Mucosa of stomach (tissue), 1 donor: ENCODE results near the gene CTNND2.

ENCODE experiments used
- H3K27me3 ChIP-seq: one replicate; pipeline ENCODE4 v1.7.0; 2013; ENCODE audit warnings: mild to moderate bottlenecking, low read length; ENCODE audit not compliant: control insufficient read depth, insufficient read depth
- H3K36me3 ChIP-seq: one replicate; pipeline ENCODE4 v1.7.0; 2013; ENCODE audit warnings: low read length; ENCODE audit not compliant: control insufficient read depth, insufficient read depth
- H3K4me1 ChIP-seq: one replicate; pipeline ENCODE4 v1.7.0; 2013; ENCODE audit warnings: mild to moderate bottlenecking, low read length; ENCODE audit not compliant: control insufficient read depth, insufficient read depth
- H3K4me3 ChIP-seq: one replicate; pipeline ENCODE4 v1.7.0; 2013; ENCODE audit warnings: low read length
- H3K9ac ChIP-seq: one replicate; pipeline ENCODE4 v1.7.0; 2013; ENCODE audit warnings: mild to moderate bottlenecking, low read length, moderate library complexity
- H3K9me3 ChIP-seq: one replicate; pipeline ENCODE4 v1.7.0; 2013; ENCODE audit warnings: mild to moderate bottlenecking, low read length, moderate library complexity; ENCODE audit not compliant: control insufficient read depth
- donor health status: Pancreatic carcinoma.

CTNND2 gene

DNA sequence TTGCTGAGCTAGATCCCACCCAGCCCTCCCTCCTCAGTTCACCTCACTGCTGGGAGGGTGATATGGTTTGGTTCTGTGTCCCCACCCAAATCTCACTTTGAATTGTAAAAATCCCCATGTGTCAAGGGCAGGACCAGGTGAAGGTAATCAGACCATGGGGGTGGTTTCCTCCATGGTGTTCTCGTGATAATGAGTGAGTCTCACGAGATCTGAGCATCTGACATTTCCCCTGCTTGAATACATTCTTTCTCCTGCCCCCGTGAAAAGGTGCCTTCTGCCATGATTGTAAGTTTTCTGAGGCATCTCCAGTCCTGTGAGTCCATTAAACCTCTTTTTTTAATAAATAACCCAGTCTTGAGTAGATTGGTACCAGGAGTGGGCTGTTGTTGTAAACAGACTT is 673.4 kb downstream of the CTNND2 start:
- Histone ChIP-seq H3K27me3 (no peaks in the 10 kb centered on the region), H3K9ac (no peak overlapping the region), H3K36me3 (no peaks in the 10 kb centered on the region), H3K9me3 (no peaks in the 10 kb centered on the region), H3K4me1 (no peaks in the 10 kb centered on the region), H3K4me3 (no peak overlapping the region)

DNA sequence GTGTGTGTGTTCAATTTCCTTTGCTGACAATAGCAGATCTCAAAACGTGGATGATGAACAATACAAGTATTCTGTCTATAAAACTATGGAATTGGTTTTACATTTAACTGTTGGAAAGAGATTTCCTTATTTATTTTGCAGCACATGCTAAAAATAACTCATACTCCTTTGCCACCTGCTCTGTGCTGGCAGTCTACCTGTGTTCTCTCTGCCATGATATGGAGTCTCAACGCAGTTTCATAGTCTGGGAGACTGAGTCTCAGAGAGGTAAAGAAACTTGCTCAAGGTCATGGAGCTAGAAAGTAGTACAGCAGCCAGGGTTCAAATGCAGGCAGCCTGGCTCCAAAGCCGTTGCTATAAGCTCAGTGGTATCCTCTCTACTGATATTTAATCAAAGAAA is 677.2 kb downstream of the CTNND2 start:
- Histone ChIP-seq H3K36me3 (no peaks in the 10 kb centered on the region), H3K27me3 (no peaks in the 10 kb centered on the region), H3K9ac (no peak overlapping the region), H3K9me3 (no peaks in the 10 kb centered on the region), H3K4me3 (no peak overlapping the region), H3K4me1 (no peaks in the 10 kb centered on the region)

DNA sequence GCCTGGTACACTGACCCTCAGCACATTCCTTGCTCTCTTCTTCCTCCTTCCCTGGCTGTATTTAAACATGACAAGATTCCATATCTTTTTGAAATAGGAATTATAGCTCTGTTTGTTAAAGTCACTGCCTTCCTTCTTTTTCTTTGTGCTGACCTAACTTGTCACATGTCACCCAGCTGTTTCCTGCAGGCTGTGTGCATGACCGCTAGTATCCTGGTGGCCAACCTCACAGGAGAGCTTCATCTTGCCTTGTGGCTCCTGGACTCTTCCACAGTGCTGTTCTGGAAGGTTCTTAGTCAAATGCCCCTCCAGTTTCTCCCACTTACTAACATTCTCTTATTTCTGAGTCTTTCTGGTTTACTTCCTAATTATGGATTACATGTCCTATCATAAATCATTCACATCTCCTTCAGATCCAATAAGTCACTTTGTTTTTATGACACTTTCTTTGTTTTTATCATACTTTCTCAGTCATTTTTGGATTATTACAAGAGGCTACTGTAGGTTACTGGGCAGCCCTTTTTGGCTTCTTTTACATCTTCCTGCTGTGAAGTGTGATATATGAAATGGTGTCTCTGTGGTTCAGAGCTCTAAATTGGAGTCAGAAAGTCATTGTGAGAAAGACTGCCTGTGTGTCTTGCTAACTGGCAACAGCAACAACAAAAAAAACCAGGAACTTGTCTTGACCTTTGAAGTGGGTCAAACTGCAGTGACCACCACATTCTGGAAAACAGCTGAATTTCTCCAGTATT is 679.6 kb downstream of the CTNND2 start:
- H3K9ac ChIP-seq, result no peak overlapping the region
- H3K27me3 ChIP-seq, result no peaks in the 10 kb centered on the region
- H3K4me1 ChIP-seq, result no peaks in the 10 kb centered on the region
- H3K9me3 ChIP-seq, result no peaks in the 10 kb centered on the region
- H3K36me3 ChIP-seq, result no peaks in the 10 kb centered on the region
- no peak overlapping the region for H3K4me3 ChIP-seq

DNA sequence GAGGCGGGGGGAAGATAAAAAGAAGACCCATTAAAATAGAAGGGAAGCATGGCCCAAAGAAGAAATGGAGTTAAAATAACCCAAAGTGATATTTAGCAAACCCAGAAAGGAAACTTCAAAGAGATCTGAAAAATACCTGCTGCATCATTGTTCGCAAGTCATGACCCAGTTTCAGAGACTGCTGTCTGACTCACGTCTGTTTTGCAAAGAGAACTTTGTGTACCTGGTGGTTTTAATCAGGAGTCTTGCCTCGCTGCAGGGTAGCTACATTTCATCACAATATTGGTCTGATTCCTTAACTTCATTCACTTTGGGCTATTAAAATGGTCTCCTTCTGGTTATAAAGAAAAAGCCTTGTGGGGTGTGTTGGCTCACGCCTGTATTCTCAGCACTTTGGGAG is 682.1 kb downstream of the CTNND2 start:
- no peaks in the 10 kb centered on the region for H3K36me3 ChIP-seq
- no peaks in the 10 kb centered on the region for H3K27me3 ChIP-seq
- no peaks in the 10 kb centered on the region for H3K4me1 ChIP-seq
- H3K9me3 ChIP-seq, result no peaks in the 10 kb centered on the region
- H3K4me3 ChIP-seq, result no peak overlapping the region
- no peak overlapping the region for H3K9ac ChIP-seq

DNA sequence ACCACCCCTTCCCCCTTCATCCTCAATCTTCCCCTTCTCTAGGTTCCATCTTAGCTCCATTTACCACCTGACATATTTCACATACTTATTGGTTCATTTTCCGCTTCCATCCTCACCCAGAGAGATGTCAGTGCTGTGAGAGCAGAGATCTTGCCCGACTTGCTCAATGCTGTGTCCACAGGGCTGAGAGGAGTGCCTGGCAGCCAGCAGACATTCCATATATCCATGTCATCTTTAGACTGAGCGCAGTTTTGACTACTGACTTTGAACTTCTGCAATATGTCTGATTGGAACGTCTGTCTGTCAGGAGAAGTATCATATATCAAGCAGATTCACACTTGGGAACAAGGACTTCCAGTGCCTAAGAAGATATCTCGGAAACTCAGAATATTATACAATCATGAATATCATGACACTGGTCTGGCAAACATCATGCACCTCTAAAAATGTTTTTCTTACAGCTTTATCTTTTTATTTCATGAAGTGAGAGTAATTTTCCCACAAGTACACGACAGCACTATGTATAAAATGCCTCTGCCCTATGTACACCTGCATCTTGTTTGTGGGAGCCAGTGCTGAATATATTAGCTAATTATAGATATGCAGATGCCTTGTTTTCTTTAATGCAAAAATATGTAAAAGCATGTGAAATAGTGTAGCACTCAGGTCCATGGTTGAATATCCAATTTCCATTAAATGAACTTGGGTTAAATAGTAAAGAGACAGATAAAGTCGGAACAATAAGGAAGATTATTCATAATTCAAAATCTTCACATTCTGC is 689.2 kb downstream of the CTNND2 start:
- no peaks in the 10 kb centered on the region for H3K36me3 ChIP-seq
- no peak overlapping the region for H3K4me3 ChIP-seq

DNA sequence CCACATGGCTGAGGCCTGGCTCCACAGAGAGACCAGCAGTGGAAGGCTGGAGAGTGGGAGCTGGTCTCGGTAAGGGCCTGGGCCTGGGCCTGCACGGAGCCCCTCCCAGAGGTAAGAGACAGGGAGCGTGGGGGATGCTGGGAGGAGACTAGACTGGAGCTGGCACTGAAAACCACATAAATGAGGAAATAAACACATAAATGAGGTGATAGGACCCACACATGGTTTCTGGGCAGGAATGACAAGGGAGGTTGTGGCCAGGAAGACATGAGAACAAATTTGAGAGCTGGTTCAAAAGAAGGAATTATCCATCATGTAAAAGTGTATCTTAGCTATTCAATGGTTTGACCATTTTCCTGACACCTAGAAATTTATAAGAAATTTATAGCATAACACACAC is 691.5 kb downstream of the CTNND2 start:
- Histone ChIP-seq H3K36me3 (no peaks in the 10 kb centered on the region), H3K9me3 (no peaks in the 10 kb centered on the region), H3K27me3 (no peaks in the 10 kb centered on the region), H3K4me3 (no peak overlapping the region), H3K4me1 (no peaks in the 10 kb centered on the region), H3K9ac (no peak overlapping the region)

More for the DNA sequence above, 689.2 kb downstream of the CTNND2 start:
- Histone ChIP-seq H3K27me3 (no peaks in the 10 kb centered on the region), H3K4me1 (no peaks in the 10 kb centered on the region), H3K9ac (no peak overlapping the region), H3K9me3 (no peaks in the 10 kb centered on the region)

DNA sequence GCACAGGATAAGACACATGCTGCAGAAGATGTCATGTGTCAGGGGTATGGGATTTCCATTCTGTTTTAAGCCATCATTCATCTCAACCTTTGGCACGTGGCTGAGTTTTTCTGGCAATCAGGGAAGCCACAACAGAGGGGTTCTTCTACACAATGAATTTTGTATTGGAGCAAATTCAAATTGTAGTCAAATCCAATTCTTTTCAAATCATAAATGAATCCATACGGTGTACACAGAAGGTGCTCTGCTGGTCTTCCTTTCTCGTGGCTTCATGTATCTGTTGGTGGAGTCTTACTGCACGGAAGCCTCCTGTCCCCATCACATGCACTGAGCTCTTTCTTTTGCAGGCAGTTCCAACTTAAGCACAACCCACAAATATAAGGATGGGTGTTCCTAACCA is 706.5 kb downstream of the CTNND2 start:
- Histone ChIP-seq H3K4me1 (no peaks in the 10 kb centered on the region), H3K27me3 (no peaks in the 10 kb centered on the region), H3K9me3 (no peaks in the 10 kb centered on the region), H3K9ac (no peak overlapping the region), H3K4me3 (no peak overlapping the region), H3K36me3 (no peaks in the 10 kb centered on the region)

DNA sequence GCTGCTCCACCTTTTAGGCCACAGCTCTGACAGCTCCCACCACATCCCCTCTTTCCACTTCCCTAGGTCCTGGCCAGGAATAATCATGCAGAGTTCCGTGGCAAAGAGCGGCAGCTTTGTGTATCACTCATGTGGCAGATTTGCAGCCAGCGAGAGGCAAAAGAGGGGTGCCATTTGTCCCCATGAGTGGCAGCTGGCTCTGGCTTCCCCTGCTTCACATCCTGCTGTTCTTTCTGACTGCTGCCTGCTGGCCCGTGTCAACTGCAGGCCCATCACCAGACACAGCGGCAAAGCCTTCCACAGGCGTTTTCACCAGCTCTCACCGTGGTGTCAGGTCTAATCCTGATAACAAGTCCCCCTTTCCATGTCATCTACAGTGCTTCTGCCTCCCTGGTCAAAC is 712.6 kb downstream of the CTNND2 start:
- Histone ChIP-seq H3K9me3 (no peaks in the 10 kb centered on the region), H3K4me1 (no peaks in the 10 kb centered on the region), H3K9ac (no peak overlapping the region), H3K27me3 (no peaks in the 10 kb centered on the region), H3K4me3 (no peak overlapping the region), H3K36me3 (no peaks in the 10 kb centered on the region)

DNA sequence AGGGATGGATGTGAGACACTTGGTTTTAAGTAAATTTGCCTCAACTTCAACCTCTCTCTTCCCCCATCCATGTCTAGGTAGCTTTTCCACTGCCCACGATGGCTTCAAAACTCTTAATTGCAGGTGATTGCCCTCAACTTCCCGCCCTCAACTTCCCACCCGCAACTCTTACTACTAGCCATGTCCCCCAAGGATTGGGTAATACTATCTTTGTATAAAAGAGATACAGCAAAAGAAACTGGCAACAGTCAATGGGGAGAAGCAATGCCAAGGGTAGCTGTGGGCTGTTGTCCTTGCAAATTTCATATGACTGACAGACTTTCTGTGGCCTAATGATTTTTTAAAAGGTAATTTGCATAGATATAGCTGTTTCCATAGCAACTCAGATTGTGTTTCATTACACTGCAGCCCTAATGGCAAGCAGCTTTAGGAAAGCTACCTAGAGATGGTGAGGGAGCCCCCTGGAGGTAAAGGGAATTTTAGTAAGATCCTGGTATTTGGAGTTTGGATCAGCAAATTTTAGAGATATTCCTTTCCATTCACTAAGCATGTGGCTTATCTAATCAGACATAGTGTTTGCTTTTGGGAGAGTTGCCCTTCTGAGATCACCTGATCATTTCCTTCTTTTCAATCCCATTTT is 721.7 kb downstream of the CTNND2 start:
- no peaks in the 10 kb centered on the region for H3K4me1 ChIP-seq
- no peaks in the 10 kb centered on the region for H3K9me3 ChIP-seq
- no peak overlapping the region for H3K4me3 ChIP-seq
- H3K9ac ChIP-seq, result no peak overlapping the region
- H3K36me3 ChIP-seq, result no peaks in the 10 kb centered on the region
- H3K27me3 ChIP-seq, result no peaks in the 10 kb centered on the region

DNA sequence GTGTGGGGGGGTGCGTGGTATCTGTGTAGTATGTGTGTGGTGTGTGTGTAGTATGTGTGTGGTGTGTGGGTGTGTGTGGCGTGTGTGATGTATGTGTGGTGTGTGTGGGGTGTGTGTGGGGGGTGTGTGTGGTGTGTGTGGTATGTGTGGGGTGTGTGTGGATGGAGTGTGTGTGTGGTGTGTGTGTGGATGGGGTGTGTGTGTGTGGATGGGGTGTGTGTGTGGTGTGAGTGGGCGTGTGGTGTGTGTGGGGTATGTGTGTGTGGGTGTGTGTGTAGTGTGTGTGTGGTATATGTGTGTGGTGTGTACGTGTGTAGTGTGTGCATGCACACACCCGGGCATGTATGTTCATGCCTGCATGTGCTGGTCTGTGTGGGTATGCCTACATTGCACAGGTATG is 722.3 kb downstream of the CTNND2 start:
- Histone ChIP-seq H3K36me3 (no peaks in the 10 kb centered on the region), H3K4me3 (no peak overlapping the region), H3K4me1 (no peaks in the 10 kb centered on the region), H3K9me3 (no peaks in the 10 kb centered on the region), H3K9ac (no peak overlapping the region), H3K27me3 (no peaks in the 10 kb centered on the region)

DNA sequence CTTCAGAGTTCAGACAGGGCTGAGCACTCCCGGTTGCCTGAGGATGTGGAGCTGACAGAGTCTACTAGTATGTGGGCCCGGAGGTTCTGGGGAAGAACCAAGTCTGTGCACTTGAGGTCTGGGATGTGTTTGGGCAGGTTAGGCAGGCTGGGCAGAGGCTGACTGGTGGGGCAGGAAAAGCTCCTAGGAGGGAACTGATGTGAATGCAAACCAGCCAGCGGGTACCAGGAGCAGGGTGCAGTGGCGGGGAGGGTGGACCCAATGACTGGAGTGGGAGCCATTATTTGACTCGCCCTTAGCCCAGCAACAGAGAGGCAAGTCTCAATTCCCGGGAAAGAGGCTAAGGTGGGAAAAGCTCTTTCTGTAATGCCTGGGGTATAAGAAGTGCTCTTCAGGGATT is 723.4 kb downstream of the CTNND2 start:
- Histone ChIP-seq H3K4me1 (no peaks in the 10 kb centered on the region), H3K36me3 (no peaks in the 10 kb centered on the region), H3K4me3 (no peak overlapping the region), H3K9me3 (no peaks in the 10 kb centered on the region), H3K9ac (no peak overlapping the region), H3K27me3 (no peaks in the 10 kb centered on the region)

DNA sequence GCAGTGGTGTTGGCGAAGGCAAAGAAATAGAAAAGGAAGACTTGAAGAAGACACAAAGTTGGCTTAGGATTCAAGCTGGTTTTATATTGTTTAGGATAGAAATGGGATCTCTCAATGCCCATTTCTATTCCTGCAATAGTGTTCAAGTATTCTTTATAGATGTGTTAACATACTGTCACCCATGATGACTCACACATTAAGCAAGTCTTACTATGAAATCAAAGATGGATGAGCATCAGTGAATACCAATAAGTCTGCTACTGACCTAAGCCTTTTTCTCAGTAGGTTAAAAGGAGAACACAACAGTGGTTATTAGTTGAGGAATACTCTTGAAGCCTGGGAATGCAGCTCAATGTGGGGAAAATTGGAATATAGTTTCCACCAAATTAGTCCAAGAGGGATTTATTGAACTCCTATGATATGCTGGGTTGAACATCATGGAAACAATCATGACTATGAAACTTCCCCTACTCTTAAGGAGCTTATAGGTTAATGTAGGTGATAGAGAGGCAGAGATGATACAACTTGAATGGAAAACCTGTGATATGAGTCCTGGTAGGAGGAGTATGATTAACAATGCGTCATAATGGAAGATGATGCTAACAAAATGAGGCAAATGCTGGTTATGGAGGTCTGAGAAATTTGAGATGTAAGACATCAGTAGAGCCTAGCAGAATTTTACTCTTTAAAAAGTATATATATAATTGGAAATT is 726.1 kb downstream of the CTNND2 start:
- H3K4me1 ChIP-seq, result no peaks in the 10 kb centered on the region
- H3K9ac ChIP-seq, result no peak overlapping the region
- H3K9me3 ChIP-seq, result no peaks in the 10 kb centered on the region
- H3K36me3 ChIP-seq, result no peaks in the 10 kb centered on the region
- no peak overlapping the region for H3K4me3 ChIP-seq
- H3K27me3 ChIP-seq, result no peaks in the 10 kb centered on the region
